ENCODE measurements around the gene CBX1.
"Not testable (repeated sequence)": the region's sequence is repeated elsewhere in the genome, so short reads cannot be mapped to it uniquely, and the experiment has no call there.

The CBX1 gene

GRCh38 chr17:48123111-48123510 is 21.8 kb upstream of the CBX1 start:
- DNase-seq (ENCODE audit: low spot score), result no peak

DNA sequence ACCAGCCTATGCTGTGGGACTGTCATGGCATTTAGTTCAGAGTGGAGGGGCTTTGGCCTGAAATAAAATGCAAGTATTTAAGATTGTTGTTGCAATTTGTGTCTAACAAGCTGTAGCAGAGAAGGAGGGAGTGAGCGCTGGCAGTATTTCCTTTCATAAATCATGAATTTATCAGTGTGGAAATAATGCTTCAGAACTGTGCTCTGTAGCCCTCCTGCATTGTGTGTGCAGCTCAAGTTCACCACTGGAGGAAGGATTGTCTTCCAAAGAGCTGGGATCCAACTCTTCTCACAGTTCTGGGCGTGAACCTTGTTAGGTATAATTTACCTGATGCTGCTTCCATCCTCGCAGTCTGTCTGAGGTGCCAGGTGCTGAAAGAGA is 21.4 kb upstream of the CBX1 start:
- DNase-seq (ENCODE audit: low spot score), result no peak

- DNase-seq (ENCODE audit: low spot score), result no peak
These were observed 20.8 kb upstream of the CBX1 start for GRCh38 chr17:48121923-48122664.

DNA sequence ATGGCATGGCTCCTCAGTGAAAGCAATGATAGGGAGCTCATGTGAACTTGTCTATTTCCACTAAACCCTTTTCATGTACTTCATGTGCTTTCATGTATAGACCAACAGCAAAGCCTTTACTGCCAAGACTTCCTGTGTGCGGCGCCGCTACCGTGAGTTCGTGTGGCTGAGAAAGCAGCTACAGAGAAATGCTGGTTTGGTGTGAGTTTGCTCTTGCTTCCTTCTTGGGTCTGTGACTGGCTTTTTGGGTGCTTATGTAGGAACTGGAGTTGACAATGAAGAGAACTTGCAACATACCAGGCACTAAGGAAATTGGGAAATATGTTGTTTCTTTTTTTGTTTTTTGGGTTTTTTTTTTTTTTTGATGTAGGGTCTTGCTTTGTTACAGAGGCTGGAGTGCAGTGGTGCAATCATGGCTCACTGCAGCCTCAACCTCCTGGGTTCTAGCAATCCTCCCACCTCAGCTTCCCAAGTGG is 12.0 kb upstream of the CBX1 start:
- DNase-seq (ENCODE audit: low spot score), result no peak

DNA sequence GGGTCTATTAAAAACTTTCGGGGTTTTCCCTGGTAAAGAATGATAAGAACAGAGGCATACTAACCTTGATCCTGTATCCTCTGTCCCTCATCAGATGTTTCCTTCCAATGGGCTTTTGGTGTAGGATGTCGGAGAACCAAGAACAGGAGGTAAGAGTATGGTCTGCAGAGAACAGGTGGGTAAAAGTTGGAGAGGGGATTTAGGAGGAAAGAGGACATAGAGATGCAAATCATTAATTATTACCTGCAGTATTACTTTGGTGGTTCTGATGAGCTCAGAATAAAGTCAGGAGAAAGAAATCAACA is 10.6 kb upstream of the CBX1 start:
- no peak for DNase-seq (ENCODE audit: low spot score)

DNA sequence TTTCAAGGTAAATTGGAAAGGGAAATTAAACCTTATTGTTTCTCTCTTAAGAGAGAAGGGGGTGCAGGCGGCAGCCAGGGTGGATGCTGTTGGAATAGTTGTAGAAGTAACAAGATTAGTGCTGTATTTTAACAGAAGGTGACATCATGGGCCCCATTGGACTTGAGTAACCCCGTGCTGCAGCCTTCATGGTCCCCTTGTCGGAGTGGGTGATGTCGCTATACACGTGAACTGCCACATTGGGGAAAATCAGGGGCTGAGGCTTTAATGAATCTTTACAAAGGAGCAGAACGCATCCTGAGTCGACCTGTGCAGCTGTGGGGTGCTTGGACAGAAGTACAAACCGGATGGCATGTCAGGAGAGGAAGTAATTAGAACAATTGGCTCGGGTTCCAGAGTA is 9.5 kb upstream of the CBX1 start:
- no peak for DNase-seq (ENCODE audit: low spot score)

- DNase-seq (ENCODE audit: low spot score), result peak; percentile 92
These were observed 6.1 kb upstream of the CBX1 start, which contains the start of gene SNX11 for GRCh38 chr17:48107137-48108055. Gene SNX11 (plus strand): TSS chr17:48107766. CDS start chr17:48112044, 4,278 bp downstream.

DNA sequence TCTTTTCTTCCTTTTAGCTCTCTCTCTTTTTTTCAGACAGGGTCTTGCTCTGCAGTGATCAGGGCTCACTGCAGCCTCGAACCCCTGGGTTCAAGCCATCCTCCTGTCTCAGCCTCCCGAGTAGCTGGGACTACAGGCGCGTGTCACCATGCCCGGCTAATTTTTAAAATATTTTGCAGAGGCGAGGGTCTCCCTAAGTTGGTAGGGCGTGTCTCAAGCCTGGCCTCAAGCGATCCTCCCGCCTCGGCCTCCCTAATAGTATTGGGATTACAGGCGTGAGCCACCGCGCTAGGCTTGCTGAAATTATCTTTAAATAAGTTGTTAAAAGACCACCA is 5.5 kb upstream of the CBX1 start:
- DNase-seq (ENCODE audit: low spot score), result no peak

GRCh38 chr17:48104440-48104839 is 3.2 kb upstream of the CBX1 start:
- DNase-seq (ENCODE audit: low spot score), result no peak

- DNase-seq (ENCODE audit: low spot score), result no peak
These were observed 1.8 kb upstream of the CBX1 start for GRCh38 chr17:48102798-48103715.

DNA sequence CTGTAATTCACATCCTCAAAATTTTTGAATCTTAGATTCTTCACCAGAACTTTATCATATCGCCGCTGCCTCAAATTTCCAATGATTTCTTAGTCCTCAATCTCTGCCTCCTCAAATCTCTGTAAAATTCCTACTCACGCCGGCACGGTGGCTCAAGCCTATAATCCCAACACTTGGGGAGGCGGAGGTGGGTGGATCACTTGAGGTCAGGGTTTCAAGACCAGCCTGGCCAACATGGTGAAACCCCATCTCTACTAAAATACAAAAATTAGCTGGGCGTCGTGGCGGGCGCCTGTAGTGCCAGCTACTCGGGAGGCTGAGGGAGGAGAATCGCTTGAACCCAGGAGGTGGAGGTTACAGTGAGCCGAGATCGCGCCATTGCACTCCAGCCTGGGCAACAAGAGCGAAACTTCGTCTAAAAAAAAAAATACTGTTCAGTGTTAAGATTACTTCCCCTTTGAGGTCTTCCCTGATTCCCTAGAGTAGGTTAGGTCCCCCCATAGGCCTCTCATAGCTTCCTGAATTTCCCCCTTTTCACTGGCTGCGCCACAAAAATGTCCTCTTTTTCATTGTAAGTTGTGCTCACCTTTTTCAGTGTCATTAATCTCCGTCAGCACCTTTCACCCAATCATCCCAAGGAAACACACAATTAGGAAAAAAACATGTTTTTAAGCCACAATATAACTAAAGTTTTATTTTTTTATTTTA is 919 bp upstream of the CBX1 start:
- no peak for DNase-seq (ENCODE audit: low spot score)

- DNase-seq (ENCODE audit: low spot score), result peak; percentile 73
These were observed 677 bp downstream of the CBX1 start for GRCh38 chr17:48100591-48101011.

DNA sequence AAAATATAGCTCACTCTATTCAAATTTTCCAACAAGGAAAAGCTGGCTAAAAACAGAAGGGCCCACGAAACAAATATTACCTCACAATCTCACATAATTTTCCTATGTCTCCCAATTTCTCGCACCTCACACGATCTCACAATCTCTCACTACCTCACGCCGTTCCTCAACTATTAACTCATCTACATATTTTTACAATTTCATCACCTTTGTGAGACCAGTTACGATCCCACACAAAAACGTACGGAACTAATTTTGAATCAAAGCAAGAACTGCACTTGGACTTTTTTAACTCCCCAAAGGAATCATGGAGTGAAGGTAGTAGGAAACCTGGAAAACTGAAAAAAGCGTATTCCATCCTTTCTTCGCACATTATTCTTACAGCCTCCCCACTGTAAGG is 1.1 kb downstream of the CBX1 start:
- peak; percentile 65 for DNase-seq (ENCODE audit: low spot score)

- DNase-seq (ENCODE audit: low spot score), result no peak
These were observed 5.7 kb downstream of the CBX1 start for GRCh38 chr17:48095611-48096010.

DNA sequence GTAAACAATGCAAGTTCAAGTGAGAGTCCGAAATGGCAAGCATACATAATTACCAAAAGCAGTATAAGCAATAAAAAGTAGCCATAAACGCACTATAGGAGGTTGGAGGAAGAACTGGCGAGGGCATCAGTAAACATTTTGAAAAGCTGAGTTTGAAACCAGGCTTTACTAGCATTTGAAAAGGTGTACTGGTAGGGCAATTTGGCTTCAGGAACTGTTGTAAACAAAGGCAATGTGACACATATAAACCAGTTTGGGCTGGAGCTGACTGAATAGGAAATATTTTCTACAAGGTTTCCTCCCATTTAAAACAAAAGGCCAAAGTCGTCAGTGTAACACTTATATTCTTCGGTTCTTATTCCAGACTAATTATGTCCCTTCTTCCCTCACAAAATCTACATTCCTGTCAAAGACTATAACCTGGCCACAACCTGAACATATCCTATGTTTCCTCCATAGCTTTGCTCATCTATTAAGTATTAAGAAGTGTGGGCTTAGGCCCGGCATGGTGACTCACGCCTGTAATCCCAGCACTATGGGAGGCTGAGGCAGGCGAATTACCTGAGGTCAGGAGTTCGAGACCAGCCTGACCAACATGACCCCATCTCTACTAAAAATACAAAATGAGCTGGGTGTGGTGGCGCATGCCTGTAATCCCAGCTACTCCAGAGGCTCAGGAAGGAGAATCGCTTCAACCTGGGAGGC is 7.8 kb downstream of the CBX1 start:
- DNase-seq (ENCODE audit: low spot score), result no peak

- DNase-seq (ENCODE audit: low spot score), result no peak
These were observed 16.3 kb downstream of the CBX1 start for GRCh38 chr17:48084932-48085331.

GRCh38 chr17:48081858-48082257 is 19.4 kb downstream of the CBX1 start:
- DNase-seq (ENCODE audit: low spot score), result no peak

DNA sequence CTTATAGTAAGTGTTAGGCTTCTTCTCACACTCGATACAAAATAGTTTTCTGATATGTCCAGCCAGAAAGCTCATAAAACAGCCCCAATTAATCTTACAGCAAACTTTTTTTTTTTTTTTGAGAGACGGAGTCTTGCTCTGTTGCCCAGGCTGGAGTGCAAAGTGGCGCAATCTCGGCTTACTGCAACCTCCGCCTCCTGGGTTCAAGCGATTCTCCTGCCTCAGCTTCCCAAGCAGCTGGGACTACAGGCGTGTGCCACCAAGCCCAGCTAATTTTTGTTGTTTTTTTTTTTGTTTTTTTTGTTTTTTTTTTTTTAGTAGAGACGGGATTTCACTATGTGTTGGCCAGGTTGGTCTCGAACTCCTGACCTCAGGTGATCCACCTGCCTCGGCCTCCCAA is 24.1 kb downstream of the CBX1 start:
- DNase-seq (ENCODE audit: low spot score), result not testable (repeated sequence)

DNA sequence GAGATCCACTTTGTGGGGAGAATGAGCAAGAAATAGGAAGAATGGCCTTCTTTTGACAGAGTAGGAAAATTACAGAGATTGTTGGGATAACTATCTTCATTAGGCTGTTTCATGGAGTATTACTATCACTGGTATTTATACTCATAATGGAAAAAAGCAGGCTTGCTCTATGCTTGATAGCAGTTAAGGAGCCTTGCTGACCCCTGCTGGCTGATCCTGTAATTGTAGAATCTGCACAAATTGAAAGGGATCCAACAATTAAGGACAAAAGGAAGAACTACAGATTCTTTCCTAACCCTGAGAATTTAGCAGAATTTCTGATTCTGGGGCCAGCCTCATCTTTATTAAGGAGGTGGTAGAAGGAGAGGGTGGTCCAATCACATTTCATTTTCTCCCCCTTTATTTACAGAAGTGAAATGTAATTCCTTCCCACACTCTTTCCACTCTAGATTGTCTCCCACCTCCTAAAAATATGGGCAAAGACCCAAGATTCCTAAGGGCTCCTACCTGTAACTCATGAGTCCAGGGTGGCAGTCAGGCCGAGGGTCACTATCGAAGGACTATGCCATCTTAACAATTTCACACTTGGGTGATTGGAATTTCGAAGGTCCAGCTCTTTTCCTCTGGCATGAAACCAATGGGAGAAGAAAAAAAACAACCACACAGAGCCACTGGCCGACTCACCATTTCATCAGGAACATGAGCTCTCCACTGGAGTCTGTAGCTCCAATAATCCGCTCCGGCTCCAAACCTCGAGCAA is 26.8 kb downstream of the CBX1 start:
- peak; percentile 94 for DNase-seq (ENCODE audit: low spot score)

GRCh38 chr17:48073566-48074094 is 27.6 kb downstream of the CBX1 start:
- DNase-seq (ENCODE audit: low spot score), result peak; percentile 81

Data from kidney tubule cell (primary cell).